ENCODE results near the gene ZC3H10. TPM values are rescaled to one million over a fixed set of nuclear protein-coding genes. Genes with fewer than 3 reads are reported as not detected.

ZC3H10 gene
- polyA plus RNA-seq, 4 donors: 6.5 to 7.4 (median 7.2) TPM

- DNase-seq (ENCODE audit: low read depth in 4 of 4, low spot score in 3 of 4): no peak
These were observed 46.3 kb downstream of the ZC3H10 start for GRCh38 chr12:56164345-56164729.

GRCh38 chr12:56165369-56165768 lies 47.3 kb downstream of the ZC3H10 start:
- no peak for DNase-seq (ENCODE audit: low read depth in 4 of 4, low spot score in 3 of 4)

GRCh38 chr12:56169229-56169759 lies 51.2 kb downstream of the ZC3H10 start:
- no peak for DNase-seq (ENCODE audit: low read depth in 4 of 4, low spot score in 3 of 4)

GRCh38 chr12:56172839-56173238 lies 54.8 kb downstream of the ZC3H10 start:
- no peak for DNase-seq (ENCODE audit: low read depth in 4 of 4, low spot score in 3 of 4)

Other genes starting within 250 kb of the ZC3H10 start
- gene PYM1, start 190.4 kb upstream of the ZC3H10 start, polyA plus RNA-seq (ENCODE audit: insufficient read length in 4 of 4): 10 to 100 TPM; 33.6 to 41.2 (median 39.1) TPM
- 10 to 100 TPM; 13.9 to 23.4 (median 20.0) TPM for gene DGKA, start 187.1 kb upstream of the ZC3H10 start, polyA plus RNA-seq (ENCODE audit: insufficient read length in 4 of 4)
- gene PMEL, start 152.2 kb upstream of the ZC3H10 start, polyA plus RNA-seq (ENCODE audit: insufficient read length in 4 of 4): 1 to 10 TPM; 2.1 to 3.5 (median 3.1) TPM
- 10 to 100 TPM; 59.9 to 66.0 (median 63.7) TPM for gene CDK2, start 151.4 kb upstream of the ZC3H10 start, polyA plus RNA-seq (ENCODE audit: insufficient read length in 4 of 4)
- gene RAB5B, start 144.2 kb upstream of the ZC3H10 start, polyA plus RNA-seq (ENCODE audit: insufficient read length in 4 of 4): 100 to 1,000 TPM; 157 to 181 (median 171) TPM
- 10 to 100 TPM; 44.3 to 52.8 (median 46.7) TPM for gene SUOX, start 121.0 kb upstream of the ZC3H10 start, polyA plus RNA-seq (ENCODE audit: insufficient read length in 4 of 4)
- 10 to 100 TPM; 15.4 to 18.5 (median 17.0) TPM for gene IKZF4, start 97.2 kb upstream of the ZC3H10 start, polyA plus RNA-seq (ENCODE audit: insufficient read length in 4 of 4)
- gene RPS26, start 76.3 kb upstream of the ZC3H10 start, polyA plus RNA-seq (ENCODE audit: insufficient read length in 4 of 4): 100 to 1,000 TPM; 124 to 544 (median 254) TPM
- gene ERBB3, start 38.1 kb upstream of the ZC3H10 start, polyA plus RNA-seq (ENCODE audit: insufficient read length in 4 of 4): 10 to 100 TPM; 73.9 to 92.9 (median 83.1) TPM
- 100 to 1,000 TPM; 146 to 157 (median 151) TPM for gene PA2G4, start 13.7 kb upstream of the ZC3H10 start, polyA plus RNA-seq (ENCODE audit: insufficient read length in 4 of 4)
- gene RPL41, start 1.6 kb upstream of the ZC3H10 start, polyA plus RNA-seq (ENCODE audit: insufficient read length in 4 of 4): 1,000 to 10,000 TPM; 4,780 to 5,144 (median 4,856) TPM
- gene ESYT1, start 10.0 kb downstream of the ZC3H10 start, polyA plus RNA-seq (ENCODE audit: insufficient read length in 4 of 4): 10 to 100 TPM; 71.0 to 84.0 (median 79.2) TPM
- gene MYL6B, start 34.3 kb downstream of the ZC3H10 start, polyA plus RNA-seq (ENCODE audit: insufficient read length in 4 of 4): 100 to 1,000 TPM; 157 to 173 (median 167) TPM
- 1,000 to 10,000 TPM; 1,704 to 1,897 (median 1,779) TPM for gene MYL6, start 40.1 kb downstream of the ZC3H10 start, polyA plus RNA-seq (ENCODE audit: insufficient read length in 4 of 4)
- 100 to 1,000 TPM; 110 to 133 (median 130) TPM for gene SMARCC2, start 71.2 kb downstream of the ZC3H10 start, polyA plus RNA-seq (ENCODE audit: insufficient read length in 4 of 4)
- 10 to 100 TPM; 43.5 to 45.8 (median 44.0) TPM for gene RNF41, start 103.7 kb downstream of the ZC3H10 start, polyA plus RNA-seq (ENCODE audit: insufficient read length in 4 of 4)
- gene NABP2, start 106.1 kb downstream of the ZC3H10 start, polyA plus RNA-seq (ENCODE audit: insufficient read length in 4 of 4): 10 to 100 TPM; 28.4 to 35.3 (median 31.8) TPM
- gene SLC39A5, start 111.8 kb downstream of the ZC3H10 start, polyA plus RNA-seq (ENCODE audit: insufficient read length in 4 of 4): 10 to 100 TPM; 46.7 to 76.7 (median 52.3) TPM
- gene ANKRD52, start 140.1 kb downstream of the ZC3H10 start, polyA plus RNA-seq (ENCODE audit: insufficient read length in 4 of 4): 10 to 100 TPM; 28.2 to 32.0 (median 30.3) TPM
- 10 to 100 TPM; 15.2 to 17.7 (median 16.9) TPM for gene COQ10A, start 148.7 kb downstream of the ZC3H10 start, polyA plus RNA-seq (ENCODE audit: insufficient read length in 4 of 4)
- gene CS, start 182.1 kb downstream of the ZC3H10 start, polyA plus RNA-seq (ENCODE audit: insufficient read length in 4 of 4): 100 to 1,000 TPM; 185 to 206 (median 202) TPM
- 100 to 1,000 TPM; 145 to 167 (median 153) TPM for gene CNPY2, start 197.7 kb downstream of the ZC3H10 start, polyA plus RNA-seq (ENCODE audit: insufficient read length in 4 of 4)
- gene PAN2, start 215.7 kb downstream of the ZC3H10 start, polyA plus RNA-seq (ENCODE audit: insufficient read length in 4 of 4): 100 to 1,000 TPM in 1 of 4 donors, 10 to 100 TPM in 3; 79.4 to 101 (median 82.0) TPM
- gene IL23A, start 220.6 kb downstream of the ZC3H10 start, polyA plus RNA-seq (ENCODE audit: insufficient read length in 4 of 4): under 1 TPM; 0.49 to 1.00 (median 0.89) TPM
- gene STAT2, start 241.8 kb downstream of the ZC3H10 start, polyA plus RNA-seq (ENCODE audit: insufficient read length in 4 of 4): 100 to 1,000 TPM in 1 of 4 donors, 10 to 100 TPM in 3; 79.2 to 107 (median 85.1) TPM
- gene APOF, start 244.6 kb downstream of the ZC3H10 start, polyA plus RNA-seq (ENCODE audit: insufficient read length in 4 of 4): under 1 TPM in 3 of 4 donors, not detected in 1; 0.06 to 0.18 (median 0.11) TPM

Data from right renal pelvis (tissue), 4 donors.